HepG2 (cell line): ENCODE results near the gene ZNF343. TPM values are rescaled to one million over a fixed set of nuclear protein-coding genes. Genes with fewer than 3 reads are reported as not detected.

Experiments used
- BCL6 ChIP-seq: IDR thresholded peaks from 2 replicates; pipeline ENCODE4 v1.6.1; 2016; ENCODE audit warnings: missing genetic modification reagents, missing compliant biosample characterization
- DRAP1 ChIP-seq: IDR thresholded peaks from 2 replicates; pipeline ENCODE4 v1.6.1; 2016; ENCODE audit warnings: missing genetic modification reagents, missing compliant biosample characterization
- EP300 ChIP-seq, 3 experiments: sonication (generic) in 1 of 3; formaldehyde crosslinking in 1 of 3; IDR thresholded peaks; 2 replicates each; pipeline versions ENCODE4 v1.5.1 to v1.6.1; 2011 to 2020; ENCODE audit warnings: low read depth in 2 of 3, low read length in 2 of 3, borderline replicate concordance in 1 of 3, improper control_type of control experiment in 1 of 3, mild to moderate bottlenecking in 1 of 3, missing genetic modification reagents in 1 of 3, moderate library complexity in 1 of 3
- HNF4G ChIP-seq, 2 experiments: sonication (generic) in 1 of 2; formaldehyde crosslinking in 1 of 2; IDR thresholded peaks; 2 replicates each; pipeline versions ENCODE4 v1.4.0 to v1.6.1; 2011 to 2020; ENCODE audit warnings: borderline replicate concordance in 2 of 2, low read depth in 2 of 2, mild to moderate bottlenecking in 2 of 2, low read length in 1 of 2, missing genetic modification reagents in 1 of 2, moderate library complexity in 1 of 2
- KLF12 ChIP-seq: sonication (generic); formaldehyde crosslinking; IDR thresholded peaks from 2 replicates; pipeline ENCODE4 v1.4.0; 2020; ENCODE audit warnings: missing genetic modification reagents, borderline replicate concordance
- KMT2B ChIP-seq: IDR thresholded peaks from 2 replicates; pipeline ENCODE4 v1.6.1; 2016; ENCODE audit warnings: missing genetic modification reagents, missing compliant biosample characterization
- LCORL ChIP-seq, 2 experiments: fragments of 450-650 bp in 1 of 2; sonication (generic) in 1 of 2; formaldehyde crosslinking in 1 of 2; IDR thresholded peaks; 2 replicates each; pipeline versions ENCODE4 v1.5.0 to v1.6.1; 2017 to 2020; ENCODE audit warnings: antibody characterized with exemption in 1 of 2, missing genetic modification reagents in 1 of 2
- MED1 ChIP-seq: sonication (generic); formaldehyde crosslinking; IDR thresholded peaks from 2 replicates; pipeline ENCODE4 v1.4.0; 2020; ENCODE audit warnings: missing genetic modification reagents
- MEF2D ChIP-seq: sonication (generic); formaldehyde crosslinking; IDR thresholded peaks from 2 replicates; pipeline ENCODE4 v1.5.1; 2020; ENCODE audit warnings: mild to moderate bottlenecking, missing genetic modification reagents
- NKX3-1 ChIP-seq: sonication (generic); formaldehyde crosslinking; IDR thresholded peaks from 2 replicates; pipeline ENCODE4 v1.5.0; 2020; ENCODE audit warnings: missing genetic modification reagents
- PITX1 ChIP-seq: sonication (generic); formaldehyde crosslinking; IDR thresholded peaks from 2 replicates; pipeline ENCODE4 v1.5.1; 2020; ENCODE audit warnings: mild to moderate bottlenecking, missing genetic modification reagents
- POLR2AphosphoS2 ChIP-seq: IDR thresholded peaks from 2 replicates; pipeline ENCODE4 v1.6.1; 2011; ENCODE audit warnings: low read depth, low read length, improper control_type of control experiment
- SATB2 ChIP-seq: sonication (generic); formaldehyde crosslinking; IDR thresholded peaks from 2 replicates; pipeline ENCODE4 v1.5.0; 2020; ENCODE audit warnings: missing genetic modification reagents
- SIX1 ChIP-seq: sonication (generic); formaldehyde crosslinking; IDR thresholded peaks from 2 replicates; pipeline ENCODE4 v1.4.0; 2020; ENCODE audit warnings: missing genetic modification reagents, borderline replicate concordance
- SMC3 ChIP-seq: IDR thresholded peaks from 2 replicates; pipeline ENCODE4 v1.6.1; 2011; ENCODE audit warnings: low read length, improper control_type of control experiment
- TMF1 ChIP-seq: sonication (generic); formaldehyde crosslinking; IDR thresholded peaks from 2 replicates; pipeline ENCODE4 v1.8.1; 2022; ENCODE audit warnings: low read depth, missing genetic modification reagents
- U2AF1 ChIP-seq: fragments of 200-400 bp; formaldehyde crosslinking; optimal IDR thresholded peaks from 2 replicates; pipeline ENCODE3; 2017; ENCODE audit warnings: mild to moderate bottlenecking, low read depth, low read length
- XRCC5 ChIP-seq: fragments of 200-400 bp; formaldehyde crosslinking; optimal IDR thresholded peaks from 2 replicates; pipeline ENCODE3; 2017; ENCODE audit warnings: mild to moderate bottlenecking, low read length
- YEATS4 ChIP-seq: sonication (generic); formaldehyde crosslinking; IDR thresholded peaks from 2 replicates; pipeline ENCODE4 v1.4.0; 2020; ENCODE audit warnings: missing genetic modification reagents, borderline replicate concordance
- ZBTB42 ChIP-seq: sonication (generic); formaldehyde crosslinking; IDR thresholded peaks from 2 replicates; pipeline ENCODE4 v1.5.0; 2020; ENCODE audit warnings: mild to moderate bottlenecking, missing genetic modification reagents
- ZFP62 ChIP-seq: sonication (generic); formaldehyde crosslinking; IDR thresholded peaks from 2 replicates; pipeline ENCODE4 v1.4.0; 2020; ENCODE audit warnings: missing genetic modification reagents
- ZFY ChIP-seq: sonication (generic); formaldehyde crosslinking; IDR thresholded peaks from 2 replicates; pipeline ENCODE4 v1.4.0; 2020; ENCODE audit warnings: missing genetic modification reagents
- ZMYM3 ChIP-seq: sonication (generic); formaldehyde crosslinking; IDR thresholded peaks from 2 replicates; pipeline ENCODE4 v1.5.1; 2020; ENCODE audit warnings: mild to moderate bottlenecking, missing genetic modification reagents
- ZNF251 ChIP-seq: sonication (generic); formaldehyde crosslinking; IDR thresholded peaks from 2 replicates; pipeline ENCODE4 v1.9.0; 2021; ENCODE audit warnings: mild to moderate bottlenecking, missing genetic modification reagents
- ZNF282 ChIP-seq: fragments of 450-650 bp; IDR thresholded peaks from 2 replicates; pipeline ENCODE4 v1.6.1; 2018; ENCODE audit not compliant: partially characterized antibody
- ZNF44 ChIP-seq: sonication (generic); formaldehyde crosslinking; IDR thresholded peaks from 2 replicates; pipeline ENCODE4 v1.5.1; 2020; ENCODE audit warnings: mild to moderate bottlenecking, missing genetic modification reagents
- ZNF652 ChIP-seq: IDR thresholded peaks from 2 replicates; pipeline ENCODE4 v1.6.1; 2016; ENCODE audit warnings: low read depth, borderline replicate concordance
- ZNF720 ChIP-seq: sonication (generic); formaldehyde crosslinking; IDR thresholded peaks from 2 replicates; pipeline ENCODE4 v1.4.0; 2020; ENCODE audit warnings: missing genetic modification reagents
- polyA plus RNA-seq, 8 experiments: library from polyadenylated mRNA; depleted of rRNA in 3 of 8; stranded (reverse) in 7 of 8; unstranded in 1 of 8; fragments of >200 nt; fragmentation: Illumina TruSeq in 4 of 8; extraction: Trizol in 4 of 8; gene quantifications; 2 replicates each; pipeline versions ENCODE4 v1.2.1 to v1.2.3, GENCODE V29; 2011 to 2016; ENCODE audit warnings: low read depth in 4 of 8, missing spikeins in 1 of 8, mixed read lengths in 1 of 8; ENCODE audit not compliant: insufficient read depth in 1 of 8
- total RNA-seq, 5 experiments: library from RNA; depleted of rRNA; stranded (reverse); fragments of >200 nt; fragmentation: Illumina TruSeq; extraction: Trizol; gene quantifications; 2 replicates each; pipeline ENCODE4 v1.2.3, GENCODE V29; 2016; ENCODE audit warnings: low read depth in 1 of 5
- TF ChIP-seq, protein P1 (sequence below): sonication (generic); formaldehyde crosslinking; IDR thresholded peaks from 2 replicates; pipeline ENCODE4 v1.8.1; 2023; ENCODE audit warnings: mild to moderate bottlenecking, missing genetic modification reagents
- TF ChIP-seq, protein P2 (sequence below): sonication (generic); formaldehyde crosslinking; conservative IDR thresholded peaks from 2 replicates; pipeline ENCODE4 v1.8.1; 2023; ENCODE audit warnings: missing genetic modification reagents

Gene ZNF343
- total and polyA plus RNA-seq, 2 of the 13 experiments (the other 11 are each of a cell fraction or from before 2014, with no cell fraction given): 16.4 to 22.1 TPM

- TF ChIP-seq PITX1 (CRISPR knock-in tag): peak; percentile 90
- TF ChIP-seq, protein P1, sequence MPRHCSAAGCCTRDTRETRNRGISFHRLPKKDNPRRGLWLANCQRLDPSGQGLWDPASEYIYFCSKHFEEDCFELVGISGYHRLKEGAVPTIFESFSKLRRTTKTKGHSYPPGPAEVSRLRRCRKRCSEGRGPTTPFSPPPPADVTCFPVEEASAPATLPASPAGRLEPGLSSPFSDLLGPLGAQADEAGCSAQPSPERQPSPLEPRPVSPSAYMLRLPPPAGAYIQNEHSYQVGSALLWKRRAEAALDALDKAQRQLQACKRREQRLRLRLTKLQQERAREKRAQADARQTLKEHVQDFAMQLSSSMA (CRISPR knock-in tag): peak; percentile 98
- peak; percentile 97 for TF ChIP-seq NKX3-1 (CRISPR knock-in tag)
- TF ChIP-seq MED1 (CRISPR knock-in tag): peak; percentile 97
- TF ChIP-seq SATB2 (CRISPR knock-in tag): peak; percentile 97
- TF ChIP-seq LCORL (IDR thresholded peaks at IDR 0.05): peak; percentile 98
- TF ChIP-seq LCORL (CRISPR knock-in tag; IDR thresholded peaks at IDR 0.05): peak; percentile 69
- peak; percentile 99 for TF ChIP-seq ZNF44 (CRISPR knock-in tag)
- peak; percentile 98 for TF ChIP-seq POLR2AphosphoS2
- TF ChIP-seq SIX1 (CRISPR knock-in tag): peak; percentile 86
- no peak for TF ChIP-seq ZNF282
- TF ChIP-seq DRAP1 (CRISPR knock-in tag): peak; percentile 99
- peak; percentile 100 for TF ChIP-seq ZFY (CRISPR knock-in tag)
- peak; percentile 100 for TF ChIP-seq YEATS4 (CRISPR knock-in tag)
- TF ChIP-seq, protein P2, sequence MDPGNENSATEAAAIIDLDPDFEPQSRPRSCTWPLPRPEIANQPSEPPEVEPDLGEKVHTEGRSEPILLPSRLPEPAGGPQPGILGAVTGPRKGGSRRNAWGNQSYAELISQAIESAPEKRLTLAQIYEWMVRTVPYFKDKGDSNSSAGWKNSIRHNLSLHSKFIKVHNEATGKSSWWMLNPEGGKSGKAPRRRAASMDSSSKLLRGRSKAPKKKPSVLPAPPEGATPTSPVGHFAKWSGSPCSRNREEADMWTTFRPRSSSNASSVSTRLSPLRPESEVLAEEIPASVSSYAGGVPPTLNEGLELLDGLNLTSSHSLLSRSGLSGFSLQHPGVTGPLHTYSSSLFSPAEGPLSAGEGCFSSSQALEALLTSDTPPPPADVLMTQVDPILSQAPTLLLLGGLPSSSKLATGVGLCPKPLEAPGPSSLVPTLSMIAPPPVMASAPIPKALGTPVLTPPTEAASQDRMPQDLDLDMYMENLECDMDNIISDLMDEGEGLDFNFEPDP (CRISPR knock-in tag): no peak; the same call in 1 of the 2 replicates
- TF ChIP-seq SMC3: peak; percentile 21; the same call in 1 of the 2 replicates
- TF ChIP-seq KLF12 (CRISPR knock-in tag): peak; percentile 92
- TF ChIP-seq U2AF1: peak; percentile 92
- TF ChIP-seq EP300 (IDR thresholded peaks at IDR 0.05; ENCODE audit: low read depth in 2 of 2, low read length in 2 of 2): peak; percentile 16 to 73; a peak in 2 of 4 replicates
- TF ChIP-seq EP300 (CRISPR knock-in tag; IDR thresholded peaks at IDR 0.05; ENCODE audit: borderline replicate concordance): peak; percentile 84
- TF ChIP-seq TMF1 (CRISPR knock-in tag): peak; percentile 99
- TF ChIP-seq ZNF652 (CRISPR knock-in tag): peak; percentile 69; the same call in 1 of the 2 replicates
- peak; percentile 93 for TF ChIP-seq ZNF720 (CRISPR knock-in tag)
- TF ChIP-seq HNF4G (IDR thresholded peaks at IDR 0.05; ENCODE audit: borderline replicate concordance, low read depth, low read length): peak; percentile 24; the same call in 1 of the 2 replicates
- TF ChIP-seq HNF4G (CRISPR knock-in tag; IDR thresholded peaks at IDR 0.05; ENCODE audit: borderline replicate concordance, low read depth): peak; percentile 85; the same call in 1 of the 2 replicates
- no peak for TF ChIP-seq ZFP62 (CRISPR knock-in tag)
- peak; percentile 66 for TF ChIP-seq BCL6
- TF ChIP-seq ZBTB42 (CRISPR knock-in tag): peak; percentile 98
- peak; percentile 76 for TF ChIP-seq ZMYM3 (CRISPR knock-in tag)
- peak; percentile 92 for TF ChIP-seq ZNF251
- peak; percentile 98 for TF ChIP-seq MEF2D (CRISPR knock-in tag)
- TF ChIP-seq XRCC5: peak; percentile 100
- peak; percentile 97 for TF ChIP-seq KMT2B (CRISPR knock-in tag)
These were observed 38.1 kb downstream of the ZNF343 start, which contains the start of gene SNRPB (continued) for GRCh38 chr20:2470423-2471193.
